HepG2 (cell line): ENCODE results near the gene CMTM1. TPM values are rescaled to one million over a fixed set of nuclear protein-coding genes. Genes with fewer than 3 reads are reported as not detected.

Source experiments
- CENPT ChIP-seq: sonication (generic); formaldehyde crosslinking; IDR thresholded peaks from 2 replicates; pipeline ENCODE4 v1.8.0; 2022; ENCODE audit warnings: low read depth, mild to moderate bottlenecking, moderate library complexity, missing genetic modification reagents
- FIP1L1 ChIP-seq: fragments of 200-400 bp; formaldehyde crosslinking; IDR thresholded peaks from 2 replicates; pipeline ENCODE4 v1.6.1; 2018; ENCODE audit warnings: low read depth, mild to moderate bottlenecking, low read length, moderate library complexity, borderline replicate concordance; ENCODE audit not compliant: insufficient read depth
- HNF4A ChIP-seq: sonication (generic); formaldehyde crosslinking; IDR thresholded peaks from 2 replicates; pipeline ENCODE4 v1.4.0; 2020; ENCODE audit warnings: missing genetic modification reagents
- IRF2 ChIP-seq: IDR thresholded peaks from 2 replicates; pipeline ENCODE4 v1.6.1; 2018; ENCODE audit warnings: missing genetic modification reagents, missing compliant biosample characterization
- KDM2A ChIP-seq: sonication (generic); formaldehyde crosslinking; IDR thresholded peaks from 2 replicates; pipeline ENCODE4 v1.4.0; 2020; ENCODE audit warnings: low read depth, missing genetic modification reagents, borderline replicate concordance
- MAFK ChIP-seq, 2 experiments: IDR thresholded peaks in 1 of 2; conservative IDR thresholded peaks in 1 of 2; 2 replicates each; pipeline ENCODE4 v1.6.1; 2011; ENCODE audit warnings: improper control_type of control experiment in 2 of 2, low read length in 2 of 2
- NFE2L1 ChIP-seq: sonication (generic); formaldehyde crosslinking; IDR thresholded peaks from 2 replicates; pipeline ENCODE4 v1.4.0; 2020; ENCODE audit warnings: missing genetic modification reagents, mild to moderate bottlenecking, borderline replicate concordance
- NRL ChIP-seq: sonication (generic); formaldehyde crosslinking; IDR thresholded peaks from 2 replicates; pipeline ENCODE4 v1.5.0; 2020; ENCODE audit warnings: missing genetic modification reagents, mild to moderate bottlenecking, moderate library complexity, borderline replicate concordance
- PCBP2 ChIP-seq: fragments of 200-400 bp; formaldehyde crosslinking; optimal IDR thresholded peaks from 2 replicates; pipeline ENCODE3; 2018; ENCODE audit warnings: low read length, low read depth; ENCODE audit not compliant: poor library complexity, severe bottlenecking
- REL ChIP-seq: sonication (generic); formaldehyde crosslinking; conservative IDR thresholded peaks from 2 replicates; pipeline ENCODE4 v1.8.0; 2022; ENCODE audit warnings: mild to moderate bottlenecking, missing genetic modification reagents, moderate library complexity
- REXO4 ChIP-seq: sonication (generic); formaldehyde crosslinking; IDR thresholded peaks from 2 replicates; pipeline ENCODE4 v1.8.0; 2022; ENCODE audit warnings: missing genetic modification reagents, mild to moderate bottlenecking, borderline replicate concordance
- SRSF1 ChIP-seq: fragments of 200-400 bp; formaldehyde crosslinking; optimal IDR thresholded peaks from 2 replicates; pipeline ENCODE3; 2017; ENCODE audit warnings: mild to moderate bottlenecking, low read depth, low read length, moderate library complexity
- SYNCRIP ChIP-seq: fragments of 200-400 bp; formaldehyde crosslinking; IDR thresholded peaks from 2 replicates; pipeline ENCODE4 v1.6.1; 2018; ENCODE audit warnings: mild to moderate bottlenecking, low read depth, low read length; ENCODE audit not compliant: insufficient read depth
- ZBTB33 ChIP-seq: sonication (generic); formaldehyde crosslinking; IDR thresholded peaks from 2 replicates; pipeline ENCODE4 v1.4.0; 2020; ENCODE audit warnings: missing genetic modification reagents
- ZBTB8A ChIP-seq: sonication (generic); formaldehyde crosslinking; IDR thresholded peaks from 2 replicates; pipeline ENCODE4 v1.4.0; 2020; ENCODE audit warnings: mild to moderate bottlenecking, low read depth, missing genetic modification reagents, borderline replicate concordance
- ZFP91 ChIP-seq: sonication (generic); formaldehyde crosslinking; IDR thresholded peaks from 2 replicates; pipeline ENCODE4 v1.9.0; 2022; ENCODE audit warnings: missing genetic modification reagents, mild to moderate bottlenecking, borderline replicate concordance
- ZNF263 ChIP-seq: sonication (generic); formaldehyde crosslinking; IDR thresholded peaks from 2 replicates; pipeline ENCODE4 v1.4.0; 2020; ENCODE audit warnings: missing genetic modification reagents
- ZNF30 ChIP-seq: sonication (generic); formaldehyde crosslinking; IDR thresholded peaks from 2 replicates; pipeline ENCODE4 v1.5.0; 2020; ENCODE audit warnings: mild to moderate bottlenecking, missing genetic modification reagents
- ZNF564 ChIP-seq: sonication (generic); formaldehyde crosslinking; IDR thresholded peaks from 2 replicates; pipeline ENCODE4 v1.8.1; 2023; ENCODE audit warnings: mild to moderate bottlenecking, missing genetic modification reagents
- ZNF747 ChIP-seq: sonication (generic); formaldehyde crosslinking; IDR thresholded peaks from 2 replicates; pipeline ENCODE4 v1.8.1; 2023; ENCODE audit warnings: missing genetic modification reagents, mild to moderate bottlenecking, borderline replicate concordance
- ZNF749 ChIP-seq: sonication (generic); formaldehyde crosslinking; IDR thresholded peaks from 2 replicates; pipeline ENCODE4 v1.8.0; 2022; ENCODE audit warnings: mild to moderate bottlenecking, missing genetic modification reagents, moderate library complexity, borderline replicate concordance
- polyA plus RNA-seq, 8 experiments: library from polyadenylated mRNA; depleted of rRNA in 3 of 8; stranded (reverse) in 7 of 8; unstranded in 1 of 8; fragments of >200 nt; fragmentation: Illumina TruSeq in 4 of 8; extraction: Trizol in 4 of 8; gene quantifications; 2 replicates each; pipeline versions ENCODE4 v1.2.1 to v1.2.3, GENCODE V29; 2011 to 2016; ENCODE audit warnings: low read depth in 4 of 8, missing spikeins in 1 of 8, mixed read lengths in 1 of 8; ENCODE audit not compliant: insufficient read depth in 1 of 8
- total RNA-seq, 5 experiments: library from RNA; depleted of rRNA; stranded (reverse); fragments of >200 nt; fragmentation: Illumina TruSeq; extraction: Trizol; gene quantifications; 2 replicates each; pipeline ENCODE4 v1.2.3, GENCODE V29; 2016; ENCODE audit warnings: low read depth in 1 of 5
- TF ChIP-seq, protein P1 (sequence below): sonication (generic); formaldehyde crosslinking; IDR thresholded peaks from 2 replicates; pipeline ENCODE4 v1.5.0; 2020; ENCODE audit warnings: mild to moderate bottlenecking, missing genetic modification reagents

The CMTM1 gene
- total and polyA plus RNA-seq, 2 of the 13 experiments (the other 11 are each of a cell fraction or from before 2014, with no cell fraction given): 1.7 to 2.9 TPM

DNA sequence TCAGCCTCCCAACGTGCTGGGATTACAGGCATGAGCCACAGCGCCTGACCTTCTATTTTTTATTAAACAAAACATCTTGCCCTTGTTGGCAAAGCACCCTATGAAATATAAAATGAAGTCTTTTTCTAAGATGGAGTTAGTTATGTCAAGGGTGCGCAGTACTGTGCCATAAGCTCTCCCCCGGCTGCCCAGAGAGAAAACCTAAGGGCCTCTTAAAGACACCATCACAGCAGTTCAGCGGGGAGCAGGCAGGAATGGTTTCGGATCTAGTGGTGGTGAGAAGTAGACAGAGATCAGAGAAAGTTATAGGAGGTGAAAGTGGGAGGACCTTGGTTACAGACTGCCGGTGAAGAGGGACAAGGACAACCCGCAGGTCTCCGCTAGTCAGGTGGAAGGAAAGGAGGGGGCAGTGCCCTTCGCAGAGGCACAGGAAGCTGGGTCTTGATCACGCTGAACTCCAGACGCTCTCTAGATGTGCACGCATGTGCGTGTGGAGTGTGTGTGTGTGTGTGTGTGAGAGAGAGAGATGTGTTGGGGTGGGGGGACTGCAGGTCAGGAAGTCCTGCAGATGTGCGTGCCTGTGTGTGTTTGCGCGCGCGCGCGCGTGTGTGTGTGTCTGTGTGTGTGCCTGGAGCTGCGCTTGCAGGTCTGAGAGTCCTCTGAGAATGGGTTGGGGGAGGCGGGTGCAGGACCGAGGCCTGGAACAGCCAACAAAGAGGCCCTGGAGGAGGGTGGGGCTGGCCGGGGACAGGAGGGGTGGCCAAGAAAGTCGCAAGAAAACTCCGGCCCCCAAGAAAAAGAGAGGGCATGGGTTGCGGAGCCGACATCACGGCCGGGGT lies 37.5 kb downstream of the CMTM1 start (continued):
- TF ChIP-seq, protein P1, sequence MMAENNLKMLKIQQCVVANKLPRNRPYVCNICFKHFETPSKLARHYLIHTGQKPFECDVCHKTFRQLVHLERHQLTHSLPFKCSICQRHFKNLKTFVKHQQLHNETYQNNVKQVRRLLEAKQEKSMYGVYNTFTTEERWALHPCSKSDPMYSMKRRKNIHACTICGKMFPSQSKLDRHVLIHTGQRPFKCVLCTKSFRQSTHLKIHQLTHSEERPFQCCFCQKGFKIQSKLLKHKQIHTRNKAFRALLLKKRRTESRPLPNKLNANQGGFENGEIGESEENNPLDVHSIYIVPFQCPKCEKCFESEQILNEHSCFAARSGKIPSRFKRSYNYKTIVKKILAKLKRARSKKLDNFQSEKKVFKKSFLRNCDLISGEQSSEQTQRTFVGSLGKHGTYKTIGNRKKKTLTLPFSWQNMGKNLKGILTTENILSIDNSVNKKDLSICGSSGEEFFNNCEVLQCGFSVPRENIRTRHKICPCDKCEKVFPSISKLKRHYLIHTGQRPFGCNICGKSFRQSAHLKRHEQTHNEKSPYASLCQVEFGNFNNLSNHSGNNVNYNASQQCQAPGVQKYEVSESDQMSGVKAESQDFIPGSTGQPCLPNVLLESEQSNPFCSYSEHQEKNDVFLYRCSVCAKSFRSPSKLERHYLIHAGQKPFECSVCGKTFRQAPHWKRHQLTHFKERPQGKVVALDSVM (CRISPR knock-in tag): no peak
- no peak for TF ChIP-seq MAFK (conservative IDR thresholded peaks at IDR 0.05 in 1 of 2, IDR thresholded peaks at IDR 0.05 in 1 of 2; ENCODE audit: low read length in 2 of 2)
- TF ChIP-seq CENPT (CRISPR knock-in tag): no peak
- TF ChIP-seq IRF2 (CRISPR knock-in tag): no peak
- peak; percentile 94 for TF ChIP-seq NRL (CRISPR knock-in tag)
- TF ChIP-seq ZNF749 (CRISPR knock-in tag): no peak
- TF ChIP-seq ZNF30 (CRISPR knock-in tag): no peak
- TF ChIP-seq ZNF747: 0 out of 2 replicates have a peak, but pooled peaks have one; percentile 51
- TF ChIP-seq REXO4: no peak
- peak; percentile 75 for TF ChIP-seq KDM2A
- TF ChIP-seq ZFP91 (CRISPR knock-in tag): peak; percentile 85
- TF ChIP-seq PCBP2: no peak
- TF ChIP-seq HNF4A: no peak
- TF ChIP-seq SYNCRIP: no peak
- TF ChIP-seq SRSF1: peak; percentile 75
- no peak for TF ChIP-seq ZBTB33 (CRISPR knock-in tag)
- peak; percentile 33; the same call in 1 of the 2 replicates for TF ChIP-seq ZNF263 (CRISPR knock-in tag)
- no peak for TF ChIP-seq ZBTB8A (CRISPR knock-in tag)
- no peak for TF ChIP-seq NFE2L1
- no peak for TF ChIP-seq REL (CRISPR knock-in tag)
- TF ChIP-seq FIP1L1: no peak
- peak; percentile 42; the same call in 1 of the 2 replicates for TF ChIP-seq ZNF564 (CRISPR knock-in tag)
